HEK293 (cell line): Measurements from ENCODE around the gene ICE2.

ENCODE experiments used
- CTCF ChIA-PET: fragments of 350-600 bp; formaldehyde crosslinking; extraction: SDS; loops from one replicate; lab custom pipeline; 2021; ENCODE audit warnings: antibody characterized with exemption; lab: Yijun Ruan, JAX
- POLR2A ChIA-PET: fragments of 300-600 bp; formaldehyde crosslinking; extraction: SDS; loops from one replicate; lab custom pipeline; 2020; ENCODE audit warnings: antibody characterized with exemption, inconsistent platforms; lab: Yijun Ruan, JAX
- H3K27ac ChIP-seq: fragments of 200-500 bp; sonication (Bioruptor generic); 2 replicates; pipeline ENCODE4 v1.5.1; 2014; ENCODE audit warnings: low read depth, low read length, control low read depth, inconsistent platforms; ENCODE audit errors: extremely low read depth
- H3K36me3 ChIP-seq, 2 experiments: fragments of 200-500 bp in 1 of 2; sonication (Bioruptor generic) in 1 of 2; 1 replicate in 1 of 2; 2 replicates in 1 of 2; pipeline ENCODE4 v1.5.1; 2014 to 2017; ENCODE audit warnings: inconsistent platforms in 2 of 2, low read length in 2 of 2; ENCODE audit not compliant: control insufficient read depth in 2 of 2, insufficient read depth in 1 of 2
- H3K4me1 ChIP-seq: fragments of 200-500 bp; sonication (Bioruptor generic); 2 replicates; pipeline ENCODE4 v1.5.1; 2014; ENCODE audit warnings: mild to moderate bottlenecking, low read length, inconsistent platforms; ENCODE audit not compliant: control insufficient read depth, insufficient read depth
- H3K4me3 ChIP-seq: 2 replicates; pipeline ENCODE4 v1.5.1; 2011; ENCODE audit warnings: low read depth, mild to moderate bottlenecking, control low read depth, low read length, moderate library complexity
- H3K9me3 ChIP-seq: fragments of 200-500 bp; sonication (Bioruptor generic); 2 replicates; pipeline ENCODE4 v1.5.1; 2014; ENCODE audit warnings: low read depth, low read length, inconsistent platforms; ENCODE audit not compliant: control insufficient read depth, insufficient read depth
- EGR2 ChIP-seq: fragments of 450-650 bp; formaldehyde crosslinking; IDR thresholded peaks from 2 replicates; pipeline ENCODE4 v1.5.1; 2016; ENCODE audit warnings: low read depth, missing biosample characterization, missing genetic modification characterization
- OVOL3 ChIP-seq: fragments of 450-650 bp; formaldehyde crosslinking; IDR thresholded peaks from 2 replicates; pipeline ENCODE4 v1.5.1; 2016; ENCODE audit warnings: missing biosample characterization, missing genetic modification characterization
- SCRT2 ChIP-seq: fragments of 450-650 bp; formaldehyde crosslinking; IDR thresholded peaks from 2 replicates; pipeline ENCODE4 v1.5.1; 2016; ENCODE audit warnings: missing biosample characterization, missing genetic modification characterization
- TCF7L2 ChIP-seq: IDR thresholded peaks from 2 replicates; pipeline ENCODE4 v1.6.1; 2011; ENCODE audit warnings: low read depth, mild to moderate bottlenecking, inconsistent platforms, low read length, moderate library complexity, borderline replicate concordance
- ZFP37 ChIP-seq: fragments of 450-650 bp; formaldehyde crosslinking; IDR thresholded peaks from 2 replicates; pipeline ENCODE4 v1.5.1; 2016; ENCODE audit warnings: missing biosample characterization, missing genetic modification characterization
- ZFP69B ChIP-seq: fragments of 450-650 bp; formaldehyde crosslinking; IDR thresholded peaks from 2 replicates; pipeline ENCODE4 v1.5.1; 2016; ENCODE audit warnings: missing biosample characterization, missing genetic modification characterization
- ZNF133 ChIP-seq: fragments of 450-650 bp; formaldehyde crosslinking; IDR thresholded peaks from 2 replicates; pipeline ENCODE4 v1.5.1; 2016; ENCODE audit warnings: missing biosample characterization, missing genetic modification characterization
- ZNF184 ChIP-seq: fragments of 450-650 bp; IDR thresholded peaks from 2 replicates; pipeline ENCODE4 v1.5.1; 2018; ENCODE audit warnings: missing biosample characterization, mild to moderate bottlenecking, missing genetic modification characterization
- ZNF221 ChIP-seq: fragments of 450-650 bp; formaldehyde crosslinking; IDR thresholded peaks from 2 replicates; pipeline ENCODE4 v1.5.1; 2017; ENCODE audit warnings: missing biosample characterization, missing genetic modification characterization, borderline replicate concordance
- ZNF416 ChIP-seq: fragments of 450-650 bp; formaldehyde crosslinking; IDR thresholded peaks from 2 replicates; pipeline ENCODE4 v1.5.1; 2016; ENCODE audit warnings: missing biosample characterization, missing genetic modification characterization
- ZNF423 ChIP-seq: fragments of 450-650 bp; formaldehyde crosslinking; IDR thresholded peaks from 2 replicates; pipeline ENCODE4 v1.5.1; 2016; ENCODE audit warnings: missing biosample characterization, missing genetic modification characterization
- ZNF514 ChIP-seq: fragments of 450-650 bp; formaldehyde crosslinking; IDR thresholded peaks from 2 replicates; pipeline ENCODE4 v1.5.1; 2016; ENCODE audit warnings: missing biosample characterization, missing genetic modification characterization
- ZNF548 ChIP-seq: fragments of 450-650 bp; formaldehyde crosslinking; IDR thresholded peaks from 2 replicates; pipeline ENCODE4 v1.5.1; 2016; ENCODE audit warnings: missing biosample characterization, missing genetic modification characterization
- ZNF654 ChIP-seq: fragments of 450-650 bp; formaldehyde crosslinking; IDR thresholded peaks from 2 replicates; pipeline ENCODE4 v1.5.1; 2016; ENCODE audit warnings: low read depth, missing biosample characterization, missing genetic modification characterization
- ZNF658 ChIP-seq: fragments of 450-650 bp; formaldehyde crosslinking; IDR thresholded peaks from 2 replicates; pipeline ENCODE4; 2016; ENCODE audit warnings: missing biosample characterization, missing genetic modification characterization
- ZNF792 ChIP-seq: fragments of 450-650 bp; formaldehyde crosslinking; IDR thresholded peaks from 2 replicates; pipeline ENCODE4 v1.5.1; 2016; ENCODE audit warnings: missing biosample characterization, missing genetic modification characterization
- ZSCAN23 ChIP-seq: fragments of 450-650 bp; formaldehyde crosslinking; IDR thresholded peaks from 2 replicates; pipeline ENCODE4 v1.5.1; 2016; ENCODE audit warnings: missing biosample characterization, missing genetic modification characterization
- ZXDB ChIP-seq: fragments of 450-650 bp; formaldehyde crosslinking; IDR thresholded peaks from 2 replicates; pipeline ENCODE4 v1.5.1; 2016; ENCODE audit warnings: missing biosample characterization, missing genetic modification characterization
- TF ChIP-seq, protein P1 (sequence below): fragments of 450-650 bp; formaldehyde crosslinking; IDR thresholded peaks from 2 replicates; pipeline ENCODE4 v1.5.1; 2017; ENCODE audit warnings: missing biosample characterization, mild to moderate bottlenecking, missing genetic modification characterization, moderate library complexity
- TF ChIP-seq, protein P2 (sequence below): fragments of 450-650 bp; formaldehyde crosslinking; IDR thresholded peaks from 2 replicates; pipeline ENCODE4 v1.5.1; 2016; ENCODE audit warnings: missing biosample characterization, missing genetic modification characterization
- TF ChIP-seq, protein P3 (sequence below): fragments of 450-650 bp; formaldehyde crosslinking; IDR thresholded peaks from 2 replicates; pipeline ENCODE4 v1.5.1; 2016; ENCODE audit warnings: missing biosample characterization, missing genetic modification characterization

ICE2 gene

DNA sequence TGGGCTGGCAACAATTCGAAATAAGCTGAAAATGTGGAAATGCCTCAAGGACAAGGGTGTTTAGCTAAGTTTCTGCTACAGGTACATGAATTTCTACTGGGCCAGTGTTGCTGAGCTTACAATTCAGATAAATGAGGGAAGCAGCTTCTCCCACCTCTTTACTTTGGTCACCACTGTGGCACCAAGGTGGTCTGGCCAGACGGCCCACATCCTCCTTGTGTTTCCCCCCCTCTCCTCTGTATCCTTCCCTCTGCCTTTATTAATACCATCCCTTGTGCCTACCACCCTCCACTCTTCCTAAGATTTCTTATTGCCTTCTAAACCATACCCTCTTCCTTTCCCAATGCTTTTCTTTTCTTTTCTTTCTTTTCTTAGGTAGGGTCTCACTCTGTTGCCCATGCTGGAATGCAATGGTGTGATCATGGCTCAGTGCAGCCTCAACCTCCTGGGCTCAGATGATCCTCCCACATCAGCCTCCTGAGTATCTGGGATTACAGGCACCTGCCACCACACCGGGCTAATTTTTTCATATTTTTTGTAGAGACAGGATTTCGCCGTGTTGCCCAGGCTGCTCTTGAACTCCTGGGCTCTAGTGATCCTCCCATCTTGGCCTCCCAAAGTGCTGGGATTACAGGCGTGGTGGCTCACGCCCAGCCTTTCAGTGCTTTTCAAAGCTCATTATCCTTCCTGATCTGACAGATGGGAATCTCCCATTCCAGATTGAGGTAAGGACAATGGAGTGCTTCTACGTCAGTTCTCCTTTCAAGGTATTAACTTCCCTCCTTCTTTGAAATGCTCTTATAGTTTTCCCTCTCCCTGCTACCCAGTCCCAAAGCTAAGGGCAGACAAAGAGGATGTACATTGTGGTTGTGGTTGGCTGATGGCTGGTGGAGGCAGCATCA lies 95.9 kb downstream of the ICE2 start:
- Histone ChIP-seq H3K27ac (no peak overlapping the region), H3K4me1 (no peaks in the 10 kb centered on the region), H3K4me3 (no peak overlapping the region), H3K9me3 (no peaks in the 10 kb centered on the region), H3K36me3 (peaks cover 0 to 63% of the 10 kb centered on the region in 2 experiments; a peak in 2 of 3 replicates)
- TF ChIP-seq SCRT2 (tag by site-specific recombination): no peak
- TF ChIP-seq, protein P1, sequence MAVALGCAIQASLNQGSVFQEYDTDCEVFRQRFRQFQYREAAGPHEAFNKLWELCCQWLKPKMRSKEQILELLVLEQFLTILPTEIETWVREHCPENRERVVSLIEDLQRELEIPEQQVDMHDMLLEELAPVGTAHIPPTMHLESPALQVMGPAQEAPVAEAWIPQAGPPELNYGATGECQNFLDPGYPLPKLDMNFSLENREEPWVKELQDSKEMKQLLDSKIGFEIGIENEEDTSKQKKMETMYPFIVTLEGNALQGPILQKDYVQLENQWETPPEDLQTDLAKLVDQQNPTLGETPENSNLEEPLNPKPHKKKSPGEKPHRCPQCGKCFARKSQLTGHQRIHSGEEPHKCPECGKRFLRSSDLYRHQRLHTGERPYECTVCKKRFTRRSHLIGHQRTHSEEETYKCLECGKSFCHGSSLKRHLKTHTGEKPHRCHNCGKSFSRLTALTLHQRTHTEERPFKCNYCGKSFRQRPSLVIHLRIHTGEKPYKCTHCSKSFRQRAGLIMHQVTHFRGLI (tag by site-specific recombination): no peak
- POLR2A ChIA-PET: no interaction called here
- CTCF ChIA-PET: no interaction called here

DNA sequence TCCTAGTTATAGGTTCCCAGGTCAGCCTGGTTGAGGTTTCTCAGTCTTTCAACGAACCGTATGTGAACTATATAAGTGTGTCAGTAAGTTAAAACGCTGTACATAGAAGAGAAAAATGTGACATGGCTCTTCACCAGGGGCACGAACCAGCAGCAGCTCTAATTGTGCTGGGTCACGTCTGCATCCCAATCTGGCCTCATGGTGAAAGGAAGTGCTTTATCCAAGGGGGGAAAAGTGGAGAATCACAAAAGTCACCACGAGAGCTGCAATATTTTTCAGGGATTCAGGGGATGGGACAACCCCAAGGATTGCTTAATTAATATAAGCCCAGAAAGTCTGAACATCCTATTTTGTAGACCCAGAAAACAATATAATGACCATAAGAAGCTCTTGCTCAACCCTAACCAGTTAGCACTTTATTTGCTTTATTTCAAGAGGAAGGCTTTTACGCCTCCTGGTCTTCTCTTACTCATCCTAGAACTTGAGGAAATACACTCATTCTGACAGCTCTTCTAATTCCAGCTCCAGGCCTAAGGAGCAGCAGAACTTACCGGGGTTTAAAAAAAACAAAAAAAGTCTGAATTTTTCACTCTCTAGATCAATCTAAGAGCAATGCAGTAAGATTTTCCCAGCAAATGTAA lies 97.7 kb downstream of the ICE2 start:
- TF ChIP-seq EGR2 (tag by site-specific recombination): no peak
- TF ChIP-seq ZNF548 (tag by site-specific recombination): no peak
- TF ChIP-seq ZFP37 (tag by site-specific recombination): no peak
- no peak for TF ChIP-seq ZNF658
- TF ChIP-seq OVOL3: no peak
- TF ChIP-seq TCF7L2: no peak
- TF ChIP-seq, all 188 proteins: peak for 0
- Histone ChIP-seq H3K27ac (no peak overlapping the region), H3K4me1 (no peaks in the 10 kb centered on the region), H3K36me3 (peaks cover 0 to 67% of the 10 kb centered on the region in 2 experiments; a peak in 2 of 3 replicates), H3K4me3 (no peak overlapping the region), H3K9me3 (no peaks in the 10 kb centered on the region)
- CTCF ChIA-PET: interaction anchor here (1.0 kb wide), 1 partner anchor 139 kb away, joined by 3 read pairs; no protein-coding TSS in a partner anchor
- POLR2A ChIA-PET: no interaction called here

DNA sequence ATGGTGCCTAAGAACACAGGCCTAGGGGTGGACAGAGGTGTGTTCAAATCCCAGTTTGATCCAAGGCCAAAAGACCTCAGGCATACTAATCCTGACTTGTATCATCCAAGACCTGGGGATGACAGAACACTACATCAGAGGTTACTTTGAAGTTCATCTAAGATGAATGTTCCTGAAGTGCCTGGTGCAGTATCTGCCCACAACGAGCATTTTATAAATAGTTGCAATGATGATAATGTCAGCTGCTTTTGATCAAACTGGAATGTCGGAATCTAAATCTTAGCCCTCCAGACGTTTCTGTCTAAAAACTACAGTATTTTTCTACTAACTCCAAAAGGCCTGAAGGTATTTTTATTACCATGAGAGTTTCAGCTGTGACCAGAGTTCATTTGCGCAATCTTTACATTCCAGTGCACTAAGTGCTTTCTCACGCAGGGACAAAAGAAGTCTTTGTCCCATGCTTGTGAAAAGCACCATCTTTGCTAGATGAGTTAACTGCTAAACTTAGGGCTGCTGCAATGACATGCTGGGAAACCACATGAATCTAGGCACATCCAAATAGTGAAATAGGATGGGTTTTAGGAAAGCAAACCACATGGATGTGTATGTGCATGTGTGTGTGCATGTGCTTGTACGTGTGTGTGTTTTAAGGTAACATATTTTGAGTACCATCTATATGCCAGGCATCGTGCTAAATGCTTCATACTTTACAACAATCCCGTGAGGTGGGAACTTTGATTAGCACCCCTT lies 99.2 kb downstream of the ICE2 start:
- ChIA-PET POLR2A (no interaction called here), CTCF (interaction anchor here (0.6 kb wide), 1 partner anchor 1796 kb away, joined by 3 read pairs; no protein-coding TSS in a partner anchor)
- peaks cover 8% of the 10 kb centered on the region; the same call in 1 of the 2 replicates for H3K4me1 ChIP-seq
- no peaks in the 10 kb centered on the region for H3K9me3 ChIP-seq
- H3K27ac ChIP-seq: no peak overlapping the region
- no peak overlapping the region for H3K4me3 ChIP-seq
- peaks cover 0 to 58% of the 10 kb centered on the region in 2 experiments; a peak in 2 of 3 replicates for H3K36me3 ChIP-seq
- TF ChIP-seq ZXDB (tag by site-specific recombination) (no peak), ZNF221 (tag by site-specific recombination) (no peak), ZNF792 (no peak), ZFP37 (tag by site-specific recombination) (no peak), ZNF184 (tag by site-specific recombination) (no peak), ZFP69B (no peak), ZNF416 (tag by site-specific recombination) (no peak), ZNF654 (tag by site-specific recombination) (no peak), ZNF133 (tag by site-specific recombination) (no peak), ZSCAN23 (tag by site-specific recombination) (no peak), ZNF514 (no peak), ZNF423 (tag by site-specific recombination) (no peak)
- TF ChIP-seq, protein P2, sequence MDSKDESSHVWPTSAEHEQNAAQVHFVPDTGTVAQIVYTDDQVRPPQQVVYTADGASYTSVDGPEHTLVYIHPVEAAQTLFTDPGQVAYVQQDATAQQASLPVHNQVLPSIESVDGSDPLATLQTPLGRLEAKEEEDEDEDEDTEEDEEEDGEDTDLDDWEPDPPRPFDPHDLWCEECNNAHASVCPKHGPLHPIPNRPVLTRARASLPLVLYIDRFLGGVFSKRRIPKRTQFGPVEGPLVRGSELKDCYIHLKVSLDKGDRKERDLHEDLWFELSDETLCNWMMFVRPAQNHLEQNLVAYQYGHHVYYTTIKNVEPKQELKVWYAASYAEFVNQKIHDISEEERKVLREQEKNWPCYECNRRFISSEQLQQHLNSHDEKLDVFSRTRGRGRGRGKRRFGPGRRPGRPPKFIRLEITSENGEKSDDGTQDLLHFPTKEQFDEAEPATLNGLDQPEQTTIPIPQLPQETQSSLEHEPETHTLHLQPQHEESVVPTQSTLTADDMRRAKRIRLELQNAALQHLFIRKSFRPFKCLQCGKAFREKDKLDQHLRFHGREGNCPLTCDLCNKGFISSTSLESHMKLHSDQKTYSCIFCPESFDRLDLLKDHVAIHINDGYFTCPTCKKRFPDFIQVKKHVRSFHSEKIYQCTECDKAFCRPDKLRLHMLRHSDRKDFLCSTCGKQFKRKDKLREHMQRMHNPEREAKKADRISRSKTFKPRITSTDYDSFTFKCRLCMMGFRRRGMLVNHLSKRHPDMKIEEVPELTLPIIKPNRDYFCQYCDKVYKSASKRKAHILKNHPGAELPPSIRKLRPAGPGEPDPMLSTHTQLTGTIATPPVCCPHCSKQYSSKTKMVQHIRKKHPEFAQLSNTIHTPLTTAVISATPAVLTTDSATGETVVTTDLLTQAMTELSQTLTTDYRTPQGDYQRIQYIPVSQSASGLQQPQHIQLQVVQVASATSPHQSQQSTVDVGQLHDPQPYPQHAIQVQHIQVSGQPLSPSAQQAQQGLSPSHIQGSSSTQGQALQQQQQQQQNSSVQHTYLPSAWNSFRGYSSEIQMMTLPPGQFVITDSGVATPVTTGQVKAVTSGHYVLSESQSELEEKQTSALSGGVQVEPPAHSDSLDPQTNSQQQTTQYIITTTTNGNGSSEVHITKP: no peak
- TF ChIP-seq, protein P3, sequence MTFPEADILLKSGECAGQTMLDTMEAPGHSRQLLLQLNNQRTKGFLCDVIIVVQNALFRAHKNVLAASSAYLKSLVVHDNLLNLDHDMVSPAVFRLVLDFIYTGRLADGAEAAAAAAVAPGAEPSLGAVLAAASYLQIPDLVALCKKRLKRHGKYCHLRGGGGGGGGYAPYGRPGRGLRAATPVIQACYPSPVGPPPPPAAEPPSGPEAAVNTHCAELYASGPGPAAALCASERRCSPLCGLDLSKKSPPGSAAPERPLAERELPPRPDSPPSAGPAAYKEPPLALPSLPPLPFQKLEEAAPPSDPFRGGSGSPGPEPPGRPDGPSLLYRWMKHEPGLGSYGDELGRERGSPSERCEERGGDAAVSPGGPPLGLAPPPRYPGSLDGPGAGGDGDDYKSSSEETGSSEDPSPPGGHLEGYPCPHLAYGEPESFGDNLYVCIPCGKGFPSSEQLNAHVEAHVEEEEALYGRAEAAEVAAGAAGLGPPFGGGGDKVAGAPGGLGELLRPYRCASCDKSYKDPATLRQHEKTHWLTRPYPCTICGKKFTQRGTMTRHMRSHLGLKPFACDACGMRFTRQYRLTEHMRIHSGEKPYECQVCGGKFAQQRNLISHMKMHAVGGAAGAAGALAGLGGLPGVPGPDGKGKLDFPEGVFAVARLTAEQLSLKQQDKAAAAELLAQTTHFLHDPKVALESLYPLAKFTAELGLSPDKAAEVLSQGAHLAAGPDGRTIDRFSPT: no peak
